HG02642 (cell line): ENCODE data around the gene CHRNB2.

ENCODE experiments used
- ATAC-seq: cut with Tn5 transposase; IDR thresholded peaks from one replicate; pipeline ENCODE4 v1.9.1; 2021; ENCODE audit warnings: mild to moderate bottlenecking; ENCODE audit not compliant: unreplicated experiment, poor library complexity

Gene CHRNB2

DNA sequence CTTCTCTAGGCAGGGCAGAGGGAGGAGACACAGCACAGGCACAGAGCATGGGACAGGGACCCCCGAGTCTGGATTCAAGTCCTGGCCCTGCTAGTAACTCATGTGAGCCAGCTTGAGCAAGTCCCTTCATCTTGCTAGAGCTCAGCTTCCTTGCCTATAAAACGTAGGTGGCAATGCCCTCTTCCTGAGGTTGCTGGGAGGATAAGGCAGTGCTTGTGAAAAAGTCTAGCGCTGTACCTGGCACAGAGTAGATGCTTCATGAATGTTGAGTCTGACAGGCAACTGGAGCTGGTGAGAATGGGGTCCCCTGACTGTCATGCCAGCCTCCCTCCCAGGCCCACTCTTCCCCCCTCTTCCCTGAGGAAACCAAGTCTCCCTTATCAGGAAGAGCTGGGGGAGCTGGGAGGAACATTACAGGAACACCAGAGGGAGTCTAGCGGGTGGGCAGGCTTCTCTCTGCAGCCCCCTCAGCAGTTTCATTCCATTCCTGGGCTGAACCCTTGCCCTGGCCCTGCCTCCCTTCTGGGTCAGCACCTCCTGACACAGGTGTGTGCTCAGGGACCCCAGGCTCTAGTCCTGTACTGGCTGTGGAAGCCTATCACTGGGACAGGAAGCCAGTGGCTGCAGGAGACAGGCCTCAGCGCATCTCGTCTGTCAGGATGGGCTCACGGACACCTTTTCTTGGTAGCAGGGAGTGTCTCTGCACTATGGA lies 9.9 kb downstream of the CHRNB2 start:
- ATAC-seq: no peak

DNA sequence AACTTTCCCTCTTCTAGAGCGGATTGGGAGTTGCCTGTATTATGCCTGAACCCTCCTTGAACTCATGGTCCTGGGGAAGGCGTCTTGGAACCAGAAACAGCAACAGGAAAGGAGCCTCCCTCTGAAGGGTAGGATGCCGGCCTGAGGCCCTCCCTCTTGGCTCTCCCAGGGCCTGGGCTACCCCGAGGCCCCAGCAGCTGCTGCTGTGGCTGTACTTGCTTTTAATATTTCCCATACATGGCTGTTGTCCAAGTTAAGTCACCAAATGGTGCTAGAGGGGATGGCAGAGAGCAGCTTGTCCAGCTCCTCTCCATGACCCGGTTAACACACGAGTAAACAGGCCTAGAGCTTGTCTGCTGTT lies 10.5 kb downstream of the CHRNB2 start:
- ATAC-seq: no peak

DNA sequence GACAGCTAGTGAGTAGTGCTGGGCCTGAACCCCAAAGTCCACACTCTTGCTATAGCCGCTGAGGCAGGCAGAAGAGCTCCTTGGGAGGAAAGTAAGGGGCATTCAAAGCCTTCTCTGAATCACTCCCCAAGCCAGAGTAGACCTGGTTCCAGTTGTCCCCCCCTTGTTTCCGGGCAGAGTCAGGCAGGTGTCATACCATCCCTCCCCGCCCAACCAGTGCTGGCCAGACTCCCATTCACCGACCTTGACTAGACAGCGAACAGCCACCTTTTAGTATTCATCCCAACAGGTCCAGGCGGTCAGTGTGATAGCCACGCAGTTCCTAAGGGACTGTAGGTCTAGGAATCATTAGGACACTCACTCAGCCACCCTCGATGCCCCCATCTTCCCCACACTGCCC lies 11.8 kb downstream of the CHRNB2 start:
- no peak for ATAC-seq

DNA sequence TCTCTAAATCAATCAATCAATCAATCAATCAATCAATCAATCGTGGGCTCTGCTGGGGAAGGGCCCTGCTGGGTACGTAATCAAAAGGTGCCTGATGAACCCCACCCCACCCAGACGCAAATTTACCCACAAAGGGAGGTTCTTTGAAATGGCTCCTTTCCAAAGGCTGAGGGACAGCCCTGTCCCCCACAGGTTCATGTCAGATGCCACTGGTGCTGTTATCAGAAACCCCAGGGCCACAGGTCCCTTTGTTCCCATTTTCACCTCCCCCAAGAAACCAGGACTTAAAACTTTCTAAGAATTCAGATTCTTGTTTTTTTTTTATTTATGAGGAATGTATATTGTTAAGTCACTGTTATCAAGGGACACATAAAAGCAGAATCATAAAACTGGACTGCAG lies 14.2 kb downstream of the CHRNB2 start:
- no peak for ATAC-seq

DNA sequence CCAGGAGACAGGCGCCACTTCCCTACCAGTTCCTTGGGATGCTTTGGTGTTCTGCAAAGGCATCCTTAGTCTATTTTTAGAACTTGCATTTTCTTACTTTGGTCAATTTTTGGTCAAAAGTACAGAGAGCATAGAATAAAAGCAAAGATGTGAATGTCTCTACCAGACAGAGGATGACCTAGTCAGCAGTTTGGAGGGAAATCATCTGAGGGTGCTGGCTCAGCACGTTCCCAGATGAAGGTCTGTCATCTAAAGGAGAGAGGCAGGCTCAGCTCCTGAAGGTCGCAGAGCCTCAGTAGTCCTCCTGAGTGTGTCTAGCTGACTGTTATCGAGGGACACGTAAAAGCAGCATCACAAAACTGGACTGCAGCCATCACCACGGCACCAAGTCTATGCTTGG lies 15.3 kb downstream of the CHRNB2 start:
- ATAC-seq: no peak

DNA sequence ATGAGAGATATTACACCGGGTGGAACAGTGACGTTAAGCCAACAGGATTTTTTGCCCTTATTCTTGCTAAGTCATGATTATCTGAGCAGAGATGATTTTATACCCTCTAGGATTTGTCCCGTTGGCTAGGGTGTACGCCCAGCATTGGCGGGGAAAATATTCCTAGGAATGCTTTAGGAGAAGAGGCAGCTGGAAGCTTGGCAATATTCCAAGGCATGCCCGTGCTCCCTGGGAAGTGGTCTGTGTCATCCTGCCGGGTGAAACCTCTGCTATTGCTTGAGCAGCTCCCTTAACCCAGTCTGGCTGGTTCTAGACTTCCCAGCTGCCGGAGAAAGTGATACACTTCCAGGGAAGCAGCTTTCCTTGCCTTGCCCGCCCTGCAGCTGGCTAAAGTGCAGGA lies 16.2 kb downstream of the CHRNB2 start:
- ATAC-seq: no peak

DNA sequence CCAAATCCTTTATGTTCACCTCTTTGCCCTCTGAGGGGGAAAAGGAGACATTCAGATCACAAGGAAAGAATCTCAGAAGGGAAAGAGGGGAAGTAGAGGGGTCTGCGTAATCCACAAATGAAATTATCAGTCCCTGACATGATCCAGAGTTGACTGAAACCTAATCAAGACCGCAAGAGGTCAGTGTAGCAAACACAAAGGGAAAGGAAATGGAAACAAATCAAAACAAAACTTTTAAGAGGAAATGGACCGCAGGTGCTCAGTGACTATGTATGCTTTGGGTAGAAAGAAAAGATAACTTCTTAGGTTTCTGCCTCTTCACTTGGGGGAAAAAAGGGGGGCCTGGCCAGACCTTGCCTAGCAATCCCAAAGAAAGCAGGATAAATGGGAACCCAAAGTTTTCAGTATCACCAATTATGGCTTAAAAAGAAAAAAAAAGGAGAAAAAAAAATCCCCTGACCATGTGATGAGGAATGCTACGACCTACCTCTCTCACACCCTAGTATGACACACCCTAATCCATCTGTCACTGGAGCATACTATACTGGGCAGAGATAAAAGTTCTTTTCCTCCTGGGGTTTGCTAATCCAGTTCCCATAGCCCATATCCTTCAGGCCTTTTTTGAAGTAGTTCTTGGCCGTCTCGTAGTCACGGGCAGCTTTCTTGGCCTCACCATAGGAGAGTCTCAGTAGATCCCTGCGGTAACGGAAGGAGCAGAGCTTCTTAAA lies 16.9 kb downstream of the CHRNB2 start:
- no peak for ATAC-seq

DNA sequence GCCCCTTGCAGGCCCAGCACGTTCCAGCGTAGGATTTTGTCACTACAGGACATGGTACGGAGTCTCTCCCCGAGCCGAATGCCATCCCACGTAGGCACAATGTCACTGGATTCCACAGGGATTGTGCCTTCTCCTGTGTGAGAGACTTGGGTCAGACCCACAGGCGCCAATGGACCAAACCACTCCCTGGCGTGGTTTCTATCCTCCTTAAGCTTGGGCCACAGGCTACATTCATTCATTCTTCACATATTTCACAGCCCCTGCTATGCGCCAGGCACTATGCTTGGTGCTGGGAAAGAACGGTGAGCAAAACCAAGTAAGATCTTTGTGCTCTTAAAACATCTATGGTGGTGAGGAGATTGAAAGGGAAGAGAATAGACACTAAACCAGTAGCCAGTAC lies 18.7 kb downstream of the CHRNB2 start:
- no peak for ATAC-seq

DNA sequence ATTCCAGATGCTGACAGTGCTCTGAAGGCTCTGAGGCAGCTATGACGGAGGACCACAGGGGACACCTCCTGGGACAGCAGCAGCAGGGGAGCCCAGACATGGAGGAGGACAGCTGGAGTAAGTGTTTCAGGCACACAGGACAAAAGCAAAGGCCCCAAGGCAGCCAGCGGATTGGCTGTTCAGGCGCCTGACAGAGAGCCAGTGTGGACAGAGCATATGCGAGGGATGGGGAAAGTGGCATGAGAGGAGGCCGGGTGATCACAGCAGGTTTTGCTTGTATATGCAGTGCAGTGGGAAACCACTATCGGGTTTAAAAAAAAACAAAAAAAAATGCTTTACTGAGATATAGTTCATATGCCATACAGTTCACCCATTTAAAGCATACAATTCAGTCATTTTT lies 19.1 kb downstream of the CHRNB2 start:
- ATAC-seq: no peak

DNA sequence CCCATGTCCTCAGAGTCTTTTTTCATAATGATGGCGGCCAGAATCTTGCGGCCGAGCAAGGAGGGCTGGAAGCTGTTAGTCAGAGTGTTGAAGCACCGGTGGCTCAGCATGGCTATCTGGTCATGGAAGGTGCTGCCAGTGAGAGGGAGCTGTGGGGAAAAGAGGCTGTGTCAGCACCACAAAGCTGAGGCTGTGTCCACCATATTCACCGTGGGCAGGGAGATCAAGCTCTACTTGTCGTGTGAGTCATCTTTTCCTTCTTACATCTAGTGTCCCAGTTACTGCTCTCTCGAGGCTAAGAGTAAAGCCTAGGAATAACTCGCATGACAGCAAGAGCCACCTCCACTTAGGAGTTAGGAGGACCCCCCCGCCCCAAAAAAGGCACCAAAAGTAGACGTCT lies 22.2 kb downstream of the CHRNB2 start:
- ATAC-seq: no peak

DNA sequence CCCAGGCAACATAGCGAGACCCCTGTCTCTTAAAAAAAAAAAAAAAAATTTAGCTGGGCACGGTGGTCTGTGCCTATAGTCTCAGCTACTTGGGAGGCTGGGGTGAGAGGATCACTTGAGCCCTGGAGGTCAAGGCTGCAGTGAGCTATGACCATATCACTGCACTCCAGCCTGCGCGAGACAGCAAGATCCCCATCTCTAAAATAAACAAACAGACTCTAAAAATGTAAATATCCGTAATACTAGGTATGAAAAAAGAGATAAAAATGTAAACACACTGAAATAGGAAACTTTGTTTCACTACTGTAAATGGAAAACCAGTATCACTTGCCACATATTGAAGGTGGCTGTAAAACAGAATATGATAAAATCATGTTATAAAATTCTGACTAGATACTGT lies 23.2 kb downstream of the CHRNB2 start:
- ATAC-seq: no peak

DNA sequence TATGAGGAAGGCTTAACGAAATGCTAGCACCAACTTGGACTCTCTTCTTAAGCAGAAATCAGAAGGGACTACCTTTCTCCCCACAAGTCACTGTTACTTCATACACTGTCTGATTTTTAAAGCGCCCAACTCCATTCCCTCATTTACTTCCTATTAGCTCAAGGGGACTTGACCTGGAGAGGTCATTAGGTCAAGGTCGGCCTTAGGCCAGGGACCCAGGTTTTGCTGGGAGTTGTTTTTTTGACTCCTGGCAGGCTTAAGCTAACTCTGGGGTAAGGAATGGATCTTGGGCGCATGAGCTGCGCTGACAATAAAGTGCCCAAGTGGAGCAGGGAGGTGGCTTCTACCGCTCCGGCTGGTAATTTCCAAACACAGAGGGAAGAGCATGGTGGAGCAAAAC lies 23.6 kb downstream of the CHRNB2 start:
- no peak for ATAC-seq

DNA sequence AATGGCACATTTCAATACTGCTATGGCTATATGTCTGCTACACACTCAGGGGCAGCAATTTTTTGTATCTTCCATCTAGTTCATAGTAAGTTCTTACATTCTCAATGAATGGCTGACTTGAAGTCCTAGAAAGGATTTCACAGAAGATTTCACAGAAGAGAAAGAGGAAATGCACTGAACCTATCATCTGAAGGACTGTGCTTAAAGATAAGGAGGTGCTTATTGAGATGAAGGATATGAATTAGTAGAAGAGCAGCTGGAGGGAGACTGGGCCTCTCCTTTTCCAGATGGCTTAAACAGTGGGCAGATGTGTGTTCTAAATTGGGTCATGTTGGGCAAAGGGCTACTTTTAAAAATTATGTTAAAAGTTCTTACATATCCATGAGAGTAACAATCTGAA lies 25.8 kb downstream of the CHRNB2 start:
- ATAC-seq: no peak

DNA sequence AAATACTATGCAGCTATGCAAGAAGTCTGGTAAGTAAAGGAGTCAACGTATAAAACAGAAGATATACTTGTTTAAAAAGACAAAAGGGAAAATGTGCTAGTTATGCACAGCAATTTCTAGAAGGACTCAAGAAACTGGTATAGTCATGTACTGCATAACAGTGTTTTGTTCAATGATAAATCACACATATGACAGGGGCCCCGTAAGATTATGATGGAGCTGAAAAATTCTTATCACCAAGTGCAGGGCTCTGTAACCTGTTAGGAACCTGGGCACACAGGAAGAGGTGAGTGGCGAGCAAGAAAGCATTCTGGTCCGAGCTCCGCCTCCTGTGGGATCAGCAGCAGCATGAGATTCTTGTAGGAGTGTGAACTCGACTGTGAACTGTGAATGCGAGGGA lies 27.2 kb downstream of the CHRNB2 start:
- ATAC-seq: no peak

DNA sequence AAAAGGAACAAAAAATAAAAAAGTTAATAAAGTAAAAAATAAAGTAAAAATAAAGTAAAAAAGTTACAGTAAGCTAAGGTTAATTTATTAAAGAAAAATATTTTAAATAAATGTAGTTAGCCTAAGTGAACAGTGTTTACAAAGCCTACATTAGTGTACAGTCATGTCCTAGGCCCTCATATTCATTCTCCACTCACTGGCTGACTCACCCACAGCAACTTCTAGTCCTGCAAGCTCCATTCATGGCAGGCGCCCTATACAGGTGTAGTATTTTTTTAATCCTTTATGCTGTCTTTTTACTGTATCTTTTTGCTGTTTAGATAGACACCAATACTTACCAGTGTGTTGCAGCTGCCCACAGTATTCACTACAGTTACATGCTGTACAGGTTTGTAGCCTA lies 28.0 kb downstream of the CHRNB2 start:
- ATAC-seq: no peak

DNA sequence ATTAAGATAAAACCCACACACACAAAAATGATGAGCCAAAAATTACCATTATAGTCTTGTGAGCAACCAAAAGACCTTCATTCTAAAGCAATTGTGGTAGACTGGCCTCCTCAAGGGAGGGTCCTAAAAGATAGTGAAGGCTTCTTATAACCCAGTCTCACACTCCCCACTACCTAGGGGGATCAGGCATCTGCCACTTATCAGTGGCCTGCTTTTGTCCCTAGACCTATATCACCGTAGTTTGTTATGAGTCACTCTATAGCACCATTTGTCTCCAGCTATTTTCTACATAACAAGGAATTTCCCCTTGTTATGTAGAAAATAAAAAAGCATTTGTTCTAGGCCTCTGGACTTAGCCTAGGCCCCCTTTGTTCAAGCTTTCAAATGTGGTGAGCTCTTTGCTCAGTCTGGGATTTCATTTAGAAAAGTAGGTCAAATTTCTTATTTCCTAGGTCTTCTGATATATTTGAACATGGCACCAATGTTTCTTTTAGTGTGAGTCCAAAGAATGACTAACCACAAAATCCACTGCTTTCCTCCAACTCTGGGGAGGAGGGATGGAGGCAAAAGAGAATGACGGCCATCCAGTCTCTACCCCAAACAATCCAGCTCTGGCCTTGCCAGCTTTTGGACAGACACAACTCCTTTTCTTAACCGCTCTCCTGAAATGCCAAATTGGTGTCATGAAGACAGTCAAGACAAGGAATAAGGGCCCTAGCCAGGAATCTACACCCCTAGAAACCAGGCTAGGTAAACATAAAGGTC lies 31.5 kb downstream of the CHRNB2 start:
- ATAC-seq: no peak

DNA sequence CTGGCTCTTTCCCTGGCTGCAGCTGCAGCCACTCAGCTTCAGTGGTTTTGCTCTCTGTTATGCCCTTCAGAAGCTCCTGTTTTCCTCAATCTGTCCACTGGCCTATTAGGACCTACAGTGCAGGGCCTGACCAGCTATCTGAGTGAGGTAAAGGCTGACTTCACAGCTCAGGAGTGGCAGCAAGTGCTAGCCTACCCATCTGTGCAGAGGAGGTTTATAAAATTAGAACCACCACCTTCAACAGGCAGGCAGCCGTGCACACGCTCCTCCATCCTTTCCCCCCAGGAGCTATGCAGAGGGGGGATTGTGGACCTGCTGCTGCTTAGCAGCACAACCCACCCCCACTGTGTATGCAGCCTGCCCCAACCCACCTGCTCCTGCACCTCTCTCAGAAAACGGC lies 32.1 kb downstream of the CHRNB2 start:
- no peak for ATAC-seq

DNA sequence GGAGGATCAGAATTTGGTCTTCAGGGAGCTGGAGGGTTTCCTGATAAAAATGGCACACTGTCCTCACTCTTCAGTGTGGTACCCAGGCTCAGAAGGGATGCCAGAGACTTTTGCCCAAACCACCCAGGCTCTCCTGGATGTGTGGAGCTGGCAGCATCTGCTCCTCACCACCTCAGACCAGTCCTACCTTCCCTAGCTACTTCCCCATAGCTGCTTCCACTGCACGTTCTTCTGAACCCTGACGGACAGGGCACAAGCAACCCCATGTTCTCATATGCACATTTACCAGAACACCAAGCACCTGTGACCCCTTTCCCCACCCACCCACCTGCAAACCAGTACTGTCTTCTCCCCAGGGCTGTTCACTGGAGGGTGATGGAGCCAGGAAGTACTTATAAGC lies 35.7 kb downstream of the CHRNB2 start:
- no peak for ATAC-seq

DNA sequence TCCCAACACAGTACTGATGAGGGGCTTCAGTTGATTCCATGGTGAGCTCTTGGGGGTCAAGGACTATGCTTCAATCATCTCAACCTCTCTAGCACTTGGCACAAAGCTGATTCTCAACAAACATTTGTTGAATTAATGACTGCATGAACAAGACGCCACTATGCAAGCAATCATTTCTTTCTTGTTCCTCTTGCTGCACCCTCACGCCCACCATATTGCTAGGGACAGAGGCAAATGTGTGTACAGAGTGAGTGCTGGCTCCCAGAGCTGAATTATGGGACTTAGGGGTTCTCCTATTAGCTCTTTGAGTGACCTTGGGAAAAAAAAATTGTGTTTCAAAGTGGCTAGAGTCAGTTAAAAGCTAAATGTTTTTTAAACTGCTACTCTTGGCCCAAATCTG lies 38.0 kb downstream of the CHRNB2 start:
- ATAC-seq: no peak

DNA sequence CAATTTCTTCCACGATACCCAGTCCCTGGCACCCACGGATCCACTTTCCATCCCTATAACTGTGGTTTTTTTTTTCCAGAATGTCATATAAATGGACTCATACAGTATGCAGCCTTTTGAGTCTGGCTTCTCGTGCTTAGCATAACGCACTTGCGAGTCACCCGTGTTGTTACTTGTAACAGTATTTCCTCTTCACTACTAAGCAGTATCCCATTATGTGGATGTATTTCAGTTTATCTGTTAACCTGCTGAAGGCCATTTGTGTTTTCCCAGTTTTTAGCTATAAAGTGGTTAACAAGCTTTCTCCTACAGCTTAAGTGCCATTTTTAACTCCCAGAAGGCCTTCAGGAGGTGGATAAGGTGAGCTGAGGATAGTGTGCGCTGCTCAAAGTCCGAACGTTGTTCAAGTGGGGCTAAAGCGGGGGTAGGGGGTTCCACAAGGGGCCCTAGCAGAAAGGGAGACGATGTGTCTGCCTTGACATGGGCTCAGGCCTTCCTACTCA lies 39.6 kb downstream of the CHRNB2 start:
- ATAC-seq: peak; percentile 8

DNA sequence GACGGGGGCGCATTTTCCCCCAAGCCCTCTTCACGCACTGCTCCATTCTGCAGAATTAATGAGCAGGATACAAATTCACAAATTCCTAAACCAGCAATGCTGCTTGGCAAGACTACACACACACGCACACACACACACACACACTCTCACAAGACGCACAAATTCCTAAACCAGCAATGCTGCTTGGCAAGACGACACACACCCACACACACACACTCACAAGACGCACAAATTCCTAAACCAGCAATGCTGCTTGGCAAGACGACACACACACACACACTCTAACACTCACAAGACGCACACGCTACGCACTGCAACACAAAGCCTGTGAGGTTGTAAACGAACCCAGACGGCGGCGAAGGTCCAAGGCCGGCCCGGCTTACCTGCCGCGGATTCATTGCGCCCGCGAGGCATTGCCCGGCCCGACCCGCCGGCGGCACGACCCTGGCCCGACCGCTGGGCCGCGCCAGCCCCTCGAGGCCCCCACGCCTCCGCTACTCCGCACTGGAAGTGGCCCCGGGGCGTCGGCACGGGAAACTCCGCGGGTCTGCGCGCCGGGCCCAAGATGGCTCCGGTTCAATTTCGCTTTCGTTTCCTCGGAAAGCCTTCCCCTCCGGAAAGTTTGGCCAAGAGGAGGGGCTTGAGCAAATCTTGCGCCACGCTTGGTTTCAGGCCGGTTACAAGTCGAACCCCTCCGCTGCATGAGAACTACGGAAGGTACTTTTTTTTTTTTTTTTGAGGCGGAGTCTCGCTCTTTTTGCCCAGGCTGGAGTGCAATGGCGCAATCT lies 40.2 kb downstream of the CHRNB2 start, which contains the start of gene ADAR:
Gene ADAR, minus strand, starts transcription at position 578 of the 788 bp plus-strand sequence. Its CDS starts 180 bp downstream, at position 398.
- peak; percentile 71 for ATAC-seq
